Measurements from ENCODE around the gene RGL1. TPM values are rescaled to one million over a fixed set of nuclear protein-coding genes. Genes with fewer than 3 reads are reported as not detected.

The RGL1 gene
- total RNA-seq, 1 experiment from 2014 or later: 1.5 TPM

DNA sequence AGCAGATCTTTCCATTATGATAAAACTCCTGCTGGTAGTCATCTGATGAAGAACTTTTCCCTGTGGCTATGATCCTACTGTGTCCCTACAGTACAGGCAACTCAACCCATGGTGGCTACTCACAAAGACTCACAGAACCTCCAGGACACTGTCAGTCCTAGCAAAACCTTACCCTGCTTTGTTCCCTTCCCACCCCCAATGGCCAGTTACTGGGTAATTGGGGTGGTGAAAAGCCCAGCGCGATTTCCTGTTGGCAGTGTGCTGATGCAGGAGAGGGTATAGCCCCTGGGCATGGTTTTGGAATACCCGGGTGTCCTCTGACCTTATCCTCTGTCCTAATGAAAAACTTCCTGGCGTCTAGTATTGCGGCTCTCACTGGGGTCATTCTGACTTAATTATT is 533 bp upstream of the RGL1 start:
- Histone ChIP-seq H3K27ac (ENCODE audit: low read length) (no peak overlapping the region), H3F3A (ENCODE audit: low read length, unreplicated experiment) (no peaks in the 10 kb centered on the region), H3K4me3 (ENCODE audit: low read length) (peak overlapping the region; percentile 76), H3K79me2 (ENCODE audit: low read length) (no peaks in the 10 kb centered on the region), H3K27me3 (ENCODE audit: low read length) (no peaks in the 10 kb centered on the region), H3K36me3 (ENCODE audit: low read depth, low read length) (no peaks in the 10 kb centered on the region; the same call in 1 of the 2 replicates), H3K9me3 (ENCODE audit: low read length) (no peaks in the 10 kb centered on the region), H3K9me2 (replicated peaks; ENCODE audit: low read length) (no peaks in the 10 kb centered on the region), H3K9ac (ENCODE audit: low read length) (no peak overlapping the region), H2AFZ (ENCODE audit: low read length) (peak overlapping the region; percentile 70), H3K4me2 (ENCODE audit: low read length) (peak overlapping the region; percentile 86), H4K20me1 (ENCODE audit: low read length) (no peaks in the 10 kb centered on the region), H3K4me1 (ENCODE audit: insufficient read depth, low read length) (peaks cover 32% of the 10 kb centered on the region)
- ChIA-PET CTCF (no interaction called here), POLR2A (ENCODE audit: unreplicated experiment) (no interaction called here)
- no peak for DNase-seq
- TF ChIP-seq, protein P1, sequence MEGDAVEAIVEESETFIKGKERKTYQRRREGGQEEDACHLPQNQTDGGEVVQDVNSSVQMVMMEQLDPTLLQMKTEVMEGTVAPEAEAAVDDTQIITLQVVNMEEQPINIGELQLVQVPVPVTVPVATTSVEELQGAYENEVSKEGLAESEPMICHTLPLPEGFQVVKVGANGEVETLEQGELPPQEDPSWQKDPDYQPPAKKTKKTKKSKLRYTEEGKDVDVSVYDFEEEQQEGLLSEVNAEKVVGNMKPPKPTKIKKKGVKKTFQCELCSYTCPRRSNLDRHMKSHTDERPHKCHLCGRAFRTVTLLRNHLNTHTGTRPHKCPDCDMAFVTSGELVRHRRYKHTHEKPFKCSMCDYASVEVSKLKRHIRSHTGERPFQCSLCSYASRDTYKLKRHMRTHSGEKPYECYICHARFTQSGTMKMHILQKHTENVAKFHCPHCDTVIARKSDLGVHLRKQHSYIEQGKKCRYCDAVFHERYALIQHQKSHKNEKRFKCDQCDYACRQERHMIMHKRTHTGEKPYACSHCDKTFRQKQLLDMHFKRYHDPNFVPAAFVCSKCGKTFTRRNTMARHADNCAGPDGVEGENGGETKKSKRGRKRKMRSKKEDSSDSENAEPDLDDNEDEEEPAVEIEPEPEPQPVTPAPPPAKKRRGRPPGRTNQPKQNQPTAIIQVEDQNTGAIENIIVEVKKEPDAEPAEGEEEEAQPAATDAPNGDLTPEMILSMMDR (conservative IDR thresholded peaks at IDR 0.05; ENCODE audit: low read depth, low read length): no peak
- TF ChIP-seq EZH2 (IDR thresholded peaks at IDR 0.05; ENCODE audit: low read length, unreplicated experiment): no peak
- BruUV-seq (replicated peaks): no TSS peak
- ATAC-seq: peak; percentile 8; the same call in 1 of the 2 replicates
- intact Hi-C loops (cut with micrococcal nuclease): no loop called here

- H2AFZ ChIP-seq (ENCODE audit: low read length): no peak overlapping the region
Measured at GRCh38 chr1:183806125-183806524, 1.2 kb downstream of the RGL1 start.

GRCh38 chr1:183806675-183807074 is 1.8 kb downstream of the RGL1 start:
- no peak overlapping the region for H2AFZ ChIP-seq (ENCODE audit: low read length)
- H3K27me3 ChIP-seq (ENCODE audit: low read length): no peaks in the 10 kb centered on the region
- ATAC-seq (no peak), DNase-seq (no peak)
- ChIA-PET CTCF (no interaction called here), POLR2A (ENCODE audit: unreplicated experiment) (no interaction called here)
- no peaks in the 10 kb centered on the region for H3K9me3 ChIP-seq (ENCODE audit: low read length)
- H3K4me1 ChIP-seq (ENCODE audit: insufficient read depth, low read length): peaks cover 32% of the 10 kb centered on the region
- no peaks in the 10 kb centered on the region for H3K9me2 ChIP-seq (replicated peaks; ENCODE audit: low read length)
- BruUV-seq (replicated peaks): no TSS peak
- no peaks in the 10 kb centered on the region for H3K79me2 ChIP-seq (ENCODE audit: low read length)
- no peak overlapping the region for H3K4me3 ChIP-seq (ENCODE audit: low read length)
- H3K4me2 ChIP-seq (ENCODE audit: low read length): 0 out of 2 replicates have a peak overlapping the region, but pooled peaks have one; percentile 86
- no peaks in the 10 kb centered on the region; the same call in 1 of the 2 replicates for H3K36me3 ChIP-seq (ENCODE audit: low read depth, low read length)
- TF ChIP-seq EZH2 (IDR thresholded peaks at IDR 0.05; ENCODE audit: low read length, unreplicated experiment): no peak
- TF ChIP-seq, protein P1 (conservative IDR thresholded peaks at IDR 0.05; ENCODE audit: low read depth, low read length): no peak
- TF ChIP-seq EZH2phosphoT487 (IDR thresholded peaks at IDR 0.05; ENCODE audit: borderline replicate concordance, low read length): no peak
- intact Hi-C loops (cut with micrococcal nuclease): loop anchor here (5.0 kb wide), 2 partner anchors 86 to 111 kb away; no protein-coding TSS in a partner anchor
- no peaks in the 10 kb centered on the region for H3F3A ChIP-seq (ENCODE audit: low read length, unreplicated experiment)
- H3K27ac ChIP-seq (ENCODE audit: low read length): no peak overlapping the region
- no peaks in the 10 kb centered on the region for H4K20me1 ChIP-seq (ENCODE audit: low read length)
- no peak overlapping the region for H3K9ac ChIP-seq (ENCODE audit: low read length)

More at GRCh38 chr1:183806125-183806524, 1.2 kb downstream of the RGL1 start:
- Histone ChIP-seq H3F3A (ENCODE audit: low read length, unreplicated experiment) (no peaks in the 10 kb centered on the region), H3K36me3 (ENCODE audit: low read depth, low read length) (no peaks in the 10 kb centered on the region; the same call in 1 of the 2 replicates), H3K27ac (ENCODE audit: low read length) (no peak overlapping the region), H3K79me2 (ENCODE audit: low read length) (no peaks in the 10 kb centered on the region), H3K9me3 (ENCODE audit: low read length) (no peaks in the 10 kb centered on the region), H3K27me3 (ENCODE audit: low read length) (no peaks in the 10 kb centered on the region), H3K9me2 (replicated peaks; ENCODE audit: low read length) (no peaks in the 10 kb centered on the region), H4K20me1 (ENCODE audit: low read length) (no peaks in the 10 kb centered on the region), H3K4me3 (ENCODE audit: low read length) (peak overlapping the region; percentile 57), H3K4me2 (ENCODE audit: low read length) (peak overlapping the region; percentile 86), H3K4me1 (ENCODE audit: insufficient read depth, low read length) (peaks cover 32% of the 10 kb centered on the region), H3K9ac (ENCODE audit: low read length) (no peak overlapping the region)
- POLR2A ChIA-PET (ENCODE audit: unreplicated experiment): no interaction called here
- CTCF ChIA-PET: no interaction called here
- TF ChIP-seq EZH2 (IDR thresholded peaks at IDR 0.05; ENCODE audit: low read length, unreplicated experiment): no peak
- TF ChIP-seq EZH2phosphoT487 (IDR thresholded peaks at IDR 0.05; ENCODE audit: borderline replicate concordance, low read length): no peak
- TF ChIP-seq, protein P1 (conservative IDR thresholded peaks at IDR 0.05; ENCODE audit: low read depth, low read length): no peak
- no peak for DNase-seq
- no TSS peak for BruUV-seq (replicated peaks)
- ATAC-seq: no peak
- intact Hi-C loops (cut with micrococcal nuclease): loop anchor here (5.0 kb wide), 2 partner anchors 86 to 111 kb away; no protein-coding TSS in a partner anchor

Data from PC-3 (cell line).